NCI-H1417 (cell line): ENCODE results near the gene VSTM2L.
"Not testable (repeated sequence)": the region's sequence is repeated elsewhere in the genome, so short reads cannot be mapped to it uniquely, and the experiment has no call there.

ENCODE experiments used
- DNase-seq, 3 experiments: peaks; one replicate each; lab custom pipeline; 2025; lab: John Stamatoyannopoulos, UW

Gene VSTM2L, protein sequence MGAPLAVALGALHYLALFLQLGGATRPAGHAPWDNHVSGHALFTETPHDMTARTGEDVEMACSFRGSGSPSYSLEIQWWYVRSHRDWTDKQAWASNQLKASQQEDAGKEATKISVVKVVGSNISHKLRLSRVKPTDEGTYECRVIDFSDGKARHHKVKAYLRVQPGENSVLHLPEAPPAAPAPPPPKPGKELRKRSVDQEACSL

DNA sequence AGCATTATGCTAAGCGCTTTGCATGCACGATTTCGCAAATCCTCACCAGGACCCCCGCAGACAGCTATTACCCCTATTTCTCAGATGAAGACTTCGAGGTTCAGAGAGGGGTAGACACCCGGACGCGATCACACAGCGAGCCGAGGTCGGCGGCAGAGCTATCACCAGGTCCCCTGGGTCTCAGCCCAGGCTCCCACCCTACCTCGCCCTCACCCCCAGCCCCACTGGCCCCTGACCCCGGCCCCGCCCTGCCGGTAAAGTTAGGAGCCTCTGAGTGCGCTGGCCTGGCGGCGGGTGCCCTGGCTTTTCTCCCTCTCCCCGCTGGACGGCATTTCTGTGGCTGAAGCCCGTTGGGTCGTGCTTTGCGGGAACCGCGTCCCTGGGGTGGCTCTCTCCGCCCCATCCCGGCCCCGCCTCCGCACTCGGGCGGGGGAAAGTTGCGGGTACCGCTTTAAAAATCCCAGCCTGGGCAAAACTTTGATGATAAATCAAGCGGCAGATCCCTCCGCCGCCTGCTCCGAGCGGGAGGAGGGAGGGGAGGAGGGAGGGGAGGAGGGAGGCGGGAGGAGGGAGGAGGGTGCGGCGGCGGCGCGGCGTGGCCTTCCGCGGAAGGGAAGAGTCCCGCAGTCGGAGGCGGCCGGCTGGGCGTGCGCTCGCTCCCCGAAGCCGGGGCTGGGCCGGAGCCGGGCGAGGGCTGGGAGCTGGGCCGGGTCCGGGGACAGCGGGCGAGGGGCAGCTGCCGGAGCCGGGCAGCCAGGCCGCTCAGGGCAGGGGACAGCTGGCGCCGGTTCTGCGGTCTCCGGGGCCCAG, at the start of gene VSTM2L:
TSS of gene VSTM2L (plus strand) at position 624 of the 810 bp plus-strand sequence. CDS start 224 bp downstream, outside the sequence.
- no peak for DNase-seq

DNA sequence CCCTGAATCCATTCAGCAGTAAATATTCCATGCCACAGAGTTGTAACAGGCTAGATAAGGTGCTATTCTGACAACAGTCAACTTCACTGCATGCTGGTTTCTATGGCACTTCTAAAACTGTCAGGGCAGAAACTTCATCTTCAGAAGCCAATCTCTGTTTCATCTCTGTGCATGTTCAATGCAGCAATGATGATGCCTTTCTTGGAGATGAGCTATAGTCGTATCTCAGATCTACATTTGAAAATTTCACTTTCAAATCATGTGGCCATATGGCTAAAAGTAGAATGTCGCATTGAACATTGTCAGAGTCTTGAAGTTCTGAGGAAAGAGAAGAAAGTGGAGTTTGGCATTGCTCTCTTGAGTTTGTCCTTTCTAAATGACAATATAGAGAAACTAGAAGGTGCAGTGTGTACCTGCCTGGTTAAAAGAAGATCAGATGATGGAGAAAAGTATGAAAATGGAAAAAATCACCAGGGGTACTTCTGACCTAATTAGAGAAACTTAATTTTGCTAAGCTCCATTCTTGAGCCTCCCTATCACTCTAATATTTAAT, 49.0 kb upstream of the VSTM2L start:
- no peak for DNase-seq

DNA sequence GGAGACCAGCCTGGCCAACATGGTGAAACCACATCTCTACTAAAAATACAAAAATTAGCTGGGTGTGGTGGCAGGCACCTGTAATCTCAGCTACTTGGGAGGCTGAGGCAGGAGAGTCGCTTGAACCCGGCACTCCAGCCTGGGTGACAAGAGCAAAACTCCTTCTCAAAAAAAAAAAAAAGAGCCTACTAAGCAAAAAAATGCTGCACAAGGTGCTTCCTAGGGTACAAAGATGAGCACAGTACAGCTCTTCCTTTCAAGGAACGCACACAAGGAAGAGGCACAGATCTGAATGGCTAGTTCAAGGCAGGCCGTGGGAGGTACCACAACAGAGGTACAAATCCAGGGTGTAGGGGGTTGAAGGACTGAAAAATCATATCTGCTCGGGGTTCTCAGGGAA, 46.9 kb upstream of the VSTM2L start:
- DNase-seq, result not testable (repeated sequence)

DNA sequence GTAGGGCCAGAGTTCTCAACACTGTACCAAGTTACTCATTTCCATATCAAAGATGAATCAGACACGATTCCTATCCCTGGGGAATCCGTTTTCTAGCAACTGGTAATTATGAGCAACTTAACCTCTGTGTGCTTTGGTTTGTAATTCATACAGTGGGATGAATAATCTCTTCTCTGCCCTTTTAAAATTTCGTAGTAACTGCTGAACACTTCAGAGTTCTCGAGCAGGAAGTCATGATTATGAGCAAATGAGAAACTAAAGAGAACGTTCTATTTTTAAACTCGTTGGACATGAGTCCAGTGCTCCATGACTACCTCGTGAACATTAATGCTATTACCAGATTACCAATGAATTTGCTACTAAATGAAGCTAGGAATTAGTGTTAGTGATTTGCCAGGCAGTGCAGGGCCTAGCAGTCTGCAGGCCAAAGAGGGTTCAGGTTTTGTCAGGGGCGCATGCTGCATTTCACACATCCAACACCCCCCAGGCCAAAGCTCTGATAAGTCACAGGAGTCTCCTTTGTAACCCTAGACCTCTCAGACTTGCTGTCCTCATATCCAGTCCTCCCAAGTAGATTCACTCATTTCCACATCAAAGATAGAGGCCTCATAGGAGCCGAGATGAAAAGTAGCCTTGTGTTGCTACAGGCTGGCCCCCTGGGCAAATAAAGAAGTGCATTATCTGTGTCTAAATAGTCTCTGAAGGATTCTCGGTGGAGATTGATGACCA, 45.8 kb upstream of the VSTM2L start:
- peak in 1 of 3 experiments; percentile 72 for DNase-seq

DNA sequence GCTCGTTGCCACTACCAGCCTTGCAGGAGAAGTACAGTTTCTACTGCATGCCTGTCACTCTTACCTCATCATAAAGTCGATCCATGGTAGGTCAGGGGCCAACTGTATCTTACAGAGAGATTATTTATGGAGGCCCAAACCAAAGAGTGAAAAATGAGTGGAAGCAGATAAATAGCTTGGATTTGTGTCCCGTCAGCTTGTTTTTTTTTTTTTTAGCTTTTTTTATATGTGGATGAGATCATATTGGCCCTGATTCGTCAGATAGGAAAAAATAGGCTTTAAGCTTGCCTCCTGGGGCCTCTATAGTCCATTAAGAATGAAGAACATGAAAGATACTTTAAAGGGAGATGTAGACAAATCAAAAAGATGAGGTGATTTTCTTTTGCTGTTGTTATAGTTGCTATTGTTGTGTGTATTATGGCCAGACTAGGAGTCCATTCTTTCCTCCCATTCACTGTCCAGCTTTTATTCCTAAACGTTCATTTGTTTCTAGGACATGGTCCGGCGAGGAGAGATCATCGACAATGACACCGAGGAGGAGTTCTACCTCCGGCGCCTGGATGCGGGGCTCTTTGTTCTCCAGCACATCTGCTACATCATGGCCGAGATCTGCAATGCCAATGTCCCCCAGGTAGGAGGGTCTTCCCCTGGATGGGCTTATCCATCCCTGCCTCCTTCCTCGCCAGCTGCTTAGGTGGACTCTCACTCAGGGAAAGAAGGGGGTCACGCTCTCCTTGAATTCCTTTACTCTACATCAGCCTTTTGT, 43.3 kb upstream of the VSTM2L start:
- DNase-seq, result no peak

DNA sequence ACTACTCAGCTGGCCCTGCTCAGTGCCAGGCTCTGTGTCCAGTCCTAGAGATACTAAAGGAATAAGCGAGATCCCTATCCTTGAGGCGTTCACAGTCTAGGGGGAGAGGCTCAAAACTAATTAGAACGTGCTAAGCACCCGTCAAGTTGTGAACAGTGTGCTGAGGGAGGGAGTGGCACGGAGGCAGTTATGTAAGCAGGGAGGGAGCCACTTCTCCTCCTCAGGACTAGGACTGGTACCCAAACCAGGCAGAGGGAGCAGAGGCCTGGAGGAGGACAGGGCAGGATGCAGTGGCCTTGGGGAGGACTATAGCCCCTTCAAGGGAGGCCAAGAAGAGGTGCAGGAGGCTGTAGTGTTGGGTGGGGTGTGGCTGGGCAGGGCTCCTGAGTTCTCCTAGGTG, 39.6 kb upstream of the VSTM2L start:
- DNase-seq, result no peak

DNA sequence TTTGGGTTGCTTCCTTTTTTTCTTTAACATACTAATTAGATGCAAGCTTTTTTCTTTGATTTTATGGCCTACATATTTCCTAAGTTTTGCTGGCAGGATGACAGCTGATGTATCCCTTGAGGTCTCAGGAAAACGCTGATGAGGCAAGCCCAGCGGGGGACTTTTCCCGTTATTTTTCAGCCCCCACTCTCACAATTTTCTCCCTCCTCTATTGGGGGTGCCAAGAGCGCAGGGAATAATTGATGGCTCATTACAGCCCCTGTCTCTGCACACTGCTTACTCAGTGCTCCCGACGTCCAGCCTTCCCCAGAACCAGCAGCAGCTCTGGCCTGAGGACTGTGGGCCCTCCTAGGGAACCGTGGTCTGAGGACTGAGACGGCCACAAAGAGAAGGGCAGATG, 38.6 kb upstream of the VSTM2L start:
- no peak for DNase-seq

DNA sequence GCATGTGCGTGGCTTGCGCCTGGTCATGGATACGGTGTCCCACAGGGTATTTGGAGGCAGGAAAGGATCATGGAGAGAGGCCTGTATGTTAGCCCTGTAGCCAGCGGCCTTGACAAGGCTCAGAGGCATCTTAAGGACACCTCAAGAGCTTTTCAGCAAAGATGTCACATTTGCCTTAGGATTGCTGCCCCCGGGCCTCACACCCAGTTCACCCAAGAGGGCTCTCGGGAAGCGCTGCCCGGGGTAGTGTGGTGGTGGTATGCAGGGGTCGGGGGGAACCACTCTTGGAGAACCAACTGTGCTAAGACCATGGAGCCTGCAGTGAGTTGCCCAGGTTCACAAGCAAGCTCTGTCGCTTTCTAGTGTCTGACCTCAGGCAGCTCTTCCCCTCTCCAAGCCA, 36.9 kb upstream of the VSTM2L start:
- DNase-seq, result no peak

DNA sequence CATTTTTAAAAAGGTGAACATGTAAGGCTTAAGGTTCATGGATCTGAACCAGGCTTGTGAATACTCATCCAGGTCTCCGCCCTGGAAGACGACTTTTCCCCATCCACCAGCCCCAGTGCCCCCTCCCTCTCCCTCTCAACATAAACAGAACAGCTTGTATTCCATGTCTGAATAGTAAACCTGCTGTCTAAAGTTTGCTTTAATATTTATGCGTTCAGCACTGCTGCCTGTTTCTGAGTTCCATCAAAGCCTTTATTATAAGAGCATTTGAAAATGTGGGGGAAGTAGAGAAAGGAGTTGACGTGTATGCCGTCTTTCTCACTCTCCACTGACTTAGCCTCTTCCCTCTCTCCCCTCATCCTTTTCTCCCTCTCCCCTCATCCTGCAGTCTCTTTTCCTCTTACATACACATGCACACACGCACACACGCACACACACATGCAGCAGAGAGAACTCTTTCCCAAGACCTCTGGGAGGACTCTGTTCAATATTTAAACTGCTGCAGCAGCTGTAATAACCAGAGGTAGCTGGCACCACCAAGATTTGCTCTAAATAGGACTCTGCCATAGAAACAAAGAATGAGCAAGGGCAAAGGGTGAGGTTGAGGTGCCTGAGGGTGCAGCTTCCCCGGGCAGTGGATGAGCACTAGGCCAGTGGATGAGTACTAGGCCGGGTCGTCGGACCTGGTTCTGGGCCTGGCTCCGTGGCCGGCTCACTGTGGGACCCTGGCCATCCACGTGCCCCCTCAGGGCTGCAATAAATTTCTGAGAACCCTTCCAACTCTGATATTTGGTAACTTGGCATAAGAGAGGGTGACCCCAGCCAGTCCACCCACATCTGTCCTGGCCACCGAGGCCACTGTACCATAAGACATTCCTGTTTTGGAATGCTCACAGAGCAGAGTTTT, 35.4 kb upstream of the VSTM2L start:
- DNase-seq, result no peak

DNA sequence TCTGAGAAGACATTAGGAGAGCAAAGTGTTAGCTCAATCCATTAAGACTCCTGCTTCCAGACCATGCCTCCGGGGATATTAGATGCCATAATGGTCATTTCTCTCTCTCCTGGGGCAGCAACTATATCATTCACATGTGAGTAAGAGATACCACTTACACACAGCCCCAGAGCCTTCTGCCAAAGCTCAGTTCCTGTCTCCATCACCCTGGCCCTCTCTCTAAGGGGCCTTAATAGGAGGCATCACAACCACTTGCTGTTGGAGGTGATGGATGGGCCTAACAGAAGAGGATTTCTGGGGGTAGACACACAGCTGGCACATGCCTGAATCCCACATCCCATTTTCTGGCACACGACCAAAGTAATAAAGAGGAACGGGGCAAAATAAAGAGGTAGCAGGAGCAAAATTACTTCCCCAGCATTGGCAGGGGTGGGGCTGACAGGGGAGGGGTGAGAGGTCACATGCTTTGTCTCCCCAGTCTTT, 34.0 kb upstream of the VSTM2L start:
- peak in 1 of 3 experiments; percentile 70 for DNase-seq

DNA sequence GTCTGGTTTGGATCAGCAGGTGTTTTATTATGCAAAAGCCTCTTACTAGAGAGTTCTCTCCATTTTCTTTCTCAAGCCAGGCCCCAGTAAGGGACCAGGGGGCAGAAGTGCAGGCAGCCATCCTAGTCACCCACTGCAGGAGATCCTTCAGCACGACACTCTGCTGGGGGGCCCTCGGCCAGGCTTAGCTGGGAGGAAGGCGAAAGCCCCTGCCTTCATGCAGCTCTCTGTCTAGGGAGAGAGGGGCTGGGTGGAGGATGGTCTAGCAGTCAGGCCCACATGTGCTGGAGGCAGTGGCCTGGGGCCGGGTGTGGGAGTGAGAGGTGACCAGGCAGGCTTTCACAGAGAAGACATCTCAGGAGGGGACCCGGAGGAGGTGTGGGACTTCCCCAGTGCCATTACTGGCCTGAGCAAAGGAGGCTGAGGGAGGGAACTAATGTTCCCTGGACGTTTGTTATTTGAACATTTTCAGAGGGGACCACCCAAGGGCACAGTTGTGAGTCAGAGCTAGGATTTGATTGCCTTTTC, 33.5 kb upstream of the VSTM2L start:
- no peak for DNase-seq

DNA sequence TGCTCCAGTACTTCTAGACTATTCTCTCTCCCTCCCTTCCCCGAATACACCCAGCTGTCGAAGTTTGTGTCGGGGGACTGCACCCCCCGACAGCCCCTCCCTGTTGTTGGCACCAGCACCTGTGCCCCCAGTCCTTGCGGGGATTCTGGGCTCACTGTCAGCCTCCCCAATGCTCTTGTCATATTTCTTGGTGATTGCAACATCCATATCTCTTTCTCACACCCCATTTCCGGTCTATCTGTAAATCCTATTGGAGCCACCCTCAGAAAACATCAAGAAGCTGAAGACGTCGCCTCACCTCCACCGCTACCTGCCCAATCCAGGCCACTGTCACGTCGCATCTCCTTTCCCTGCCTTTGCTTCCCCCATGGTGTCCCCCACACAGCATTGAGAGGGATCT, 32.6 kb upstream of the VSTM2L start:
- DNase-seq, result no peak

DNA sequence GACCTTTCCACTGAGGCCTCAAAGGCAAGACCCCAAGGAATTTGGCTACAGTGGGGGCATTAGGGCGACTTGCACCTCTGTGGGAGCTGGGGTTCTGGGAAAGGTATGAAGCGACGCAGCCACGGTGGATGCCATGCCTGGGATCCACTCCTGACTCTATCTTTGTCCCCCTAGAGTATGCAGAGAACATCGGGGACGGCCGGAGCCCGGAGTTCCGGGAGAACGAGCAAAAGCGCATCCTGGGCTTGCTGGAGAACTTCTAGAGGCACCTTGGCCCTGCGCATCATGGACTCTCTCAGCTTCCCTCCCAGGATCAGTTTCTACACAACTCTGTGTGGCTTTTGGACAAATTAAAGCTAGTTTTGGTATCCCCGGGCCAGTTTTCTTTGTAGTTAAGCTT, 31.2 kb upstream of the VSTM2L start:
- no peak for DNase-seq

DNA sequence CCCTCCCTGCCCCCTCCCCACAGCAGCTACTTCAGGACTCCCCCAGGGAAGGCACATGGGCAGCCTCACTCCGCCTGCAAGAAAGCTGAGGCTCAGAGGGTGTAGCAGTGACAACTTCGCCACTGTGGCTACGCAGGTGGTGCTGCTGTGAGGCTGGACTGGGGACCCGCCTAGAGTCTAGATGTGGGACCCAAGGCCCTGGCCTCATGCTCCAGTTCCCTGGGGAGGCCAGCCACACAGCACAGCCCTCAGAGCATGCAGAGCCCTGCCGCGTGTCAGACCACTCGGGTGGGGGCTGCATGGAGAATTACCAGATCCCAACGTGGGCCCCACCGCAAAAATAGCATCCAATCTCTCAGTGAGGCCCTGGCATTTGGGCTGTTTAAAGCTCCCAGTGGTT, 30.8 kb upstream of the VSTM2L start:
- no peak for DNase-seq

DNA sequence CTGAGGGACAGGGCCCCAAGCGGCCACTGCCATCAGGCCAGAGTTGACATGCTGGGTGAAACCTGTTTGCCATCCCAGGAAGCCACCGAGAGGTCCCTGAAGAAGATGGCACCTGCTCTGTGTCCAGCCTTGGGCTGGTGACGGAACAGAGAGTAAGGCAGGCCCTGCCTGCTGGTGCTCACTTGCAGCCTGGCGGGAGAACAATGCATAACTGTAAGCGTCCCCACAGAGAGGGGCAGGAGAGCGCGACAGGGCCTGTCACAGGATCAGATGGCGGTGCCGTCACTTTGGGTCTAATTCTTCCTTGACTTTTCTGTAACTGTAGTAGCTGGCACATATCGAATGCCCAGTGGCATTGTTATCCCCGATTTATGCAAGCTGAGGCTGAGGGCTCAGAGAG, 29.0 kb upstream of the VSTM2L start:
- no peak for DNase-seq

DNA sequence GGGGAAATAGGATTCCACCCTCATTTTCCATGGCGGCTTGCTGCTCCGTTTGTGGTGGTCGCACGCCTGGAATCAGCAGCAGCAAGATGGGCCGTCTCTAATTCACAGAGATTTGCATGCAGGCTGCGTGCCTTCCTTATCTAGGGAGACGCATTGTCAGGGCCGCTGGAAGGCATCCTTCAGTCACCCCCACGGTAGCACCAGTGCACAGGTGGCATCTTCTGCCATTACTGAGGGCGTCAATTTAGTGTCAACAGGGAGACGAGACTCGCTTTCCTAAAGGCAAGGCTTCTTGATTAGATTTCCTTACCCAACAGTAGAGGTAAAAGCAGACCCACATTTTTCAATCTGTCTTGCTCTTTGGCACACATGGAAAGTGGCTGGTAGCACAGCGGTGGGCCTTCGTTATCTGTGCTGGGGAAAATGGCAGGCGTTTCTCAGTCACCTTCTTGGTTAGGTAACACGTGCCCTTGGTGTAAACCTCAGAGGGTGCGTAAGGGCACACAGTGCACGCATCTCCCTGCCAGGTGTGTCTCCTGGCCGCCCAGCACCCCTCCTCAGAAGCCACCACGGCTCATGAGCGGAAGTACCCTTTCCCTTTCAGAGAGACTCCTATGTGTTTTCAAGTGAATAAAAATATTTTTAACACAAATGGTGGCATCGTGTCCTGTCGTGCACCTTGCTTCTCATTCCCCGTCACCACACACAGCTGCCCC, 27.3 kb upstream of the VSTM2L start:
- no peak for DNase-seq

DNA sequence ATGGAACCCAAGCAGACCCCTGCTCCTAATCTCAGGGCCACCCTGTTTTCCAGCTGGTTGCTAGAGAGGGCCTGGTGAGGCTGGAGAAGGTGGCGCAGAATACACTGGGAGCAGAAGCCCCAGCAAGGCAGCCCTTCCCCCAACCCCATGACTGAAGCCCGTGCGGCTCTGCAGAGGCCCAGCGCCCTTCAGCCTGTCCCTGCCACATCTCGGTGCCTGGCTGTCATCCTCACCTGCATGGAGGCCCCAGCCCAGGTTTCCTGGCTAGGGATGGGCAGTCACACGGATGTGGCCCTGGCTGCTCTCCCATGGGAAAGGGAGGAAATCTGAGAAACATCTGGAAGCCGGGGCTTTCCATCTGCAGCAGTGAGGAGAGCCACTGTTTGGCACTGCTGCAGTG, 26.1 kb upstream of the VSTM2L start:
- DNase-seq, result no peak

DNA sequence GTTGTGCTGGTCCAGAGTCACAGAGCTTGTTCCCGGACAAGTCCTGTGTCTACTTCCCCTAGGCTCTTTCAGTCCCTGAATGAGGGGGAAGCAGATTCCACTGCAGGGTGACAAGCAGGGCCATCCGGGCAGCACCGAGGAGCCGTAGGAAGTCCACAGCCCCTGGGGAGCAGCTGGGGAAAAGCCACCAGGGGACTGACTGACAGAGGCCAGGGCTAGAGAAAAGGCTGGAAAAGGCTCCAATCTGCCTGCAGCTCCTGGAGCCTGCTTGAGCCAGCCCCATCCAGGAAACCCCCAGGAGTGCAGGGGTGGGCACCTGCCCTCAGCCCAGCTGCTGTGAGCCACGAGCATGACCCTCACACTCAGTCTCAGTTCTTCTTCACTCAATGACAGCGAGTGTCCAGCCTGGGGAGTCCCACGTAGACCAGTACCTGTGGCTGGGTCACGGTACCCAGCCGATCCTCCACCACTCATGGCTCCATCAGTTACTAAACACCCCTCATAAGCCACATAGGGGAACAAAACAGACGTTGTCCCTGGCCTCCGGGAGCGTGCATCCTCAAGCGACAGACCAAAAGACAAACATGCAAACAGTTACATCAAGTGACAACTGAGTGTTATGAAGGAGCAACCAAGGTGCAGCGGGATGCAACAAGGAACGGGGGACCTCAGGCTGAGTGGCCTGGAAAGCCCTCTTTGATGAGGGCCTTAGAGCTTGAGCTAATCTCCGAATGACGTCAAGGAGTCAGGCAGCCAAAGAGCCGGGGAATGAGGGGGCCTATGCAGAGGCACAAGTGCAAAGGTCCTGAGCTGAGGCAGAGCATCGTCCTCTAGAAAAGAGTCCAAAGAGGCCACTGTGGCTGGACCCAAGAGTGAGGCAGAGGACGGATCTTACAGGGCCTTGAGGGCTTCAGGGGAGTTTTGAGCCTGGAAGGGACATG, 24.8 kb upstream of the VSTM2L start:
- no peak for DNase-seq
